ENCODE data around the gene OR2F2.

GRCh38 chr7:143906151-143906550 lies 28.9 kb upstream of the OR2F2 start:
- TF ChIP-seq GATA3 (IDR thresholded peaks at IDR 0.05; ENCODE audit: low read depth, low read length) (no peak), GATA2 (IDR thresholded peaks at IDR 0.05; ENCODE audit: low read depth, low read length) (no peak)
